ENCODE data around the gene TLL2.

DNA sequence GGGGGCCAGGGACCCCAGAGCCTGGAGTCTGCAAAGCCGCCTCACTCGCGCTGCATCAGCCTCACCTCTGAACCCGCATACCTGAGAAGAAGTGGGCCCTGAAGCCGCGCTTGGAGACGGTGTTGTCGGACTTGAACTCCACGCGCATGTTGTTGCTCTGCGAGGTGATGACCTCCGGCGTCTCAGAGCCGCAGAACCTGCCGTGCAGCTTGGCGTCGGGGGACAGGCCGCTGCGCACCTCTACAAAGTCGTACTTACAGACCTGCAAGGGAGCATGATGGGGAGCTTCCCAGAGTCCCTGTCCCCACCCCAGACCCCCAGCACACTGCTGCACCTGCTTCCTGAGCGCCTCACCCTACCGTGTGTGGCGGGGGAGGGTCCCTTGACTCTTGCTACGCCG is 129.2 kb downstream of the TLL2 start:
- TF ChIP-seq POLR2AphosphoS5 (IDR thresholded peaks at IDR 0.05; ENCODE audit: low read depth, low read length): no peak
- no peak for TF ChIP-seq TAF1 (IDR thresholded peaks at IDR 0.05; ENCODE audit: low read depth, low read length)
- TF ChIP-seq POLR2A (IDR thresholded peaks at IDR 0.05; ENCODE audit: low read depth, low read length): no peak
